HG02763 (cell line): ENCODE results near the gene SEC63.
"Not testable (repeated sequence)": the region's sequence is repeated elsewhere in the genome, so short reads cannot be mapped to it uniquely, and the experiment has no call there.

Experiments used
- ATAC-seq: cut with Tn5 transposase; IDR thresholded peaks from one replicate; pipeline ENCODE4 v1.9.1; 2021; ENCODE audit warnings: mild to moderate bottlenecking, moderate library complexity; ENCODE audit not compliant: unreplicated experiment

The SEC63 gene

GRCh38 chr6:107957909-107958688 lies at the start of gene SEC63:
Gene SEC63, minus strand, starts transcription at chr6:107958208. Its CDS starts 199 bp downstream, at chr6:107958009.
- peak; percentile 96 for ATAC-seq

- ATAC-seq = no peak
These were observed 48.0 kb upstream of the SEC63 start for GRCh38 chr6:108005961-108006360.

GRCh38 chr6:108004861-108005260 lies 46.9 kb upstream of the SEC63 start:
- ATAC-seq = no peak

GRCh38 chr6:108002365-108003221 lies 44.6 kb upstream of the SEC63 start:
- ATAC-seq = no peak

GRCh38 chr6:108001696-108002231 lies 43.8 kb upstream of the SEC63 start:
- no peak for ATAC-seq

- not testable (repeated sequence) for ATAC-seq
These were observed 42.3 kb upstream of the SEC63 start for GRCh38 chr6:108000259-108000658.

- no peak for ATAC-seq
These were observed 41.3 kb upstream of the SEC63 start for GRCh38 chr6:107999341-107999740.

GRCh38 chr6:107991772-107992550 lies 34.0 kb upstream of the SEC63 start:
- ATAC-seq = no peak

GRCh38 chr6:107991061-107991460 lies 33.1 kb upstream of the SEC63 start:
- ATAC-seq = no peak

GRCh38 chr6:107990587-107990986 lies 32.6 kb upstream of the SEC63 start:
- ATAC-seq = not testable (repeated sequence)

GRCh38 chr6:107989166-107990094 lies 31.4 kb upstream of the SEC63 start:
- ATAC-seq = no peak

- ATAC-seq = no peak
These were observed 30.6 kb upstream of the SEC63 start for GRCh38 chr6:107988570-107988969.

- ATAC-seq = no peak
These were observed 29.8 kb upstream of the SEC63 start for GRCh38 chr6:107987805-107988204.

- no peak for ATAC-seq
These were observed 27.7 kb upstream of the SEC63 start for GRCh38 chr6:107985701-107986100.

- no peak for ATAC-seq
These were observed 25.8 kb upstream of the SEC63 start for GRCh38 chr6:107983811-107984210.

GRCh38 chr6:107982486-107982885 lies 24.5 kb upstream of the SEC63 start:
- no peak for ATAC-seq

- no peak for ATAC-seq
These were observed 23.7 kb upstream of the SEC63 start for GRCh38 chr6:107981695-107982094.

- no peak for ATAC-seq
These were observed 19.3 kb upstream of the SEC63 start for GRCh38 chr6:107977283-107977682.

- ATAC-seq = no peak
These were observed 18.3 kb upstream of the SEC63 start for GRCh38 chr6:107976155-107976783.
